Caki2 (cell line): Measurements from ENCODE around the gene STK39. TPM values are rescaled to one million over a fixed set of nuclear protein-coding genes. Genes with fewer than 3 reads are reported as not detected.
"Not testable (repeated sequence)": the region's sequence is repeated elsewhere in the genome, so short reads cannot be mapped to it uniquely, and the experiment has no call there.

Experiments used
- DNase-seq: peaks from one replicate; pipeline ENCODE4 v3.0.0-alpha.2; 2015; ENCODE audit warnings: low read depth
- in situ Hi-C: cut with HindIII; loops from 2 replicates; pipeline ENCODE4 v1.10.0; 2016; ENCODE audit warnings: low sequenced_read_pairs, low pct_unique_long_range_greater_than_20kb, mixed read lengths
- total RNA-seq: library from RNA; depleted of rRNA; stranded (reverse); fragments of >200 nt; shearing (Covaris generic); gene quantifications from 2 replicates; pipeline ENCODE4 v1.2.3, GENCODE V29; 2014; ENCODE audit warnings: low replicate concordance

Gene STK39
- total RNA-seq, 1 experiment from 2014 or later = 22.3 TPM

DNA sequence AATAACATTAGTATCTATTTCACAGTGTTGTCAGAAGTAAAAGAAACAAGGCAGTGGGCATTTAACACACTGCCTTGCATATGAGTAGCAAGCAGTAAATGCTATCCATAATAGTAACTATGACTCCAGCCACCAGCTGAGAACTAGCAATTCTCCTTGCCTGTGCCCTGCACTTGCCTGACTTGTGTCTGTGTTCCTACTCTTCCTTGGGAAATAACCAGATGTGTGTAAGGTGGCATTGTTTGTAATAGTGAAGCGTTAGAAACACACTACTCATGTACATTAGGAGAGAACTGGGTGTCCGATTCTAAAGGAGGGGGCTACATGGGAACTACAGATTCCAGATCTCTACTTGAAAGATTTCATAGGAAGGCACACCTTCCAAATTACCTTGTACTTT is 197.8 kb downstream of the STK39 start:
- DNase-seq = no peak
- in situ Hi-C loops = no loop called here

DNA sequence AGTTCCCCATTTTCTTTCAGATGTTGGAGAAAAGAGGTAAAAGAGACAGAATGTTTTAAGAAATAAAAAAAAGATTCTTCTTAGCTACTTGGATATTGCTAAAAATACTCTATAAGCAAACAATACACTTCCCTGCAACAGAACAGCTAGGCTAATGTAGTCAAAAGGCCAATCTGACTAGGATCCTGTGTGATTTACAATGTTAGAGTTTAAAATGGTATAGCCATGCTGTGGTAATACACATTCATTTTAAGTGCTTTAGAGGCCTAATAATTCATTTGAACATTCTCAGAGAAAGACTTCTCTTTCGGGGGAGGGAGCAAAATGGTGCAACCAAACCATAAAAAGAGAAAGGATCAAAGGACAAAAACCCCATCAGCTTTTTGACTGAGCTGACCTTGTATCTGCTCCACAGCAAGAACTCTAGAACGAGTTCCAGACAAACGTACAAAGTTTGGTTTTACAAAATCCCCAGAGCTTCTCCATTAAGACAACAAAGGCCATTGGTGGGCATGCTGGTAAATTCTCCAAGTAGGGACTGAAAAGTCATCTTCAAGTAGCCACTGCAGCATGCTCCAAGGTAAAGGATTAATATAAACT is 200.2 kb downstream of the STK39 start:
- in situ Hi-C loops = no loop called here
- DNase-seq = no peak

DNA sequence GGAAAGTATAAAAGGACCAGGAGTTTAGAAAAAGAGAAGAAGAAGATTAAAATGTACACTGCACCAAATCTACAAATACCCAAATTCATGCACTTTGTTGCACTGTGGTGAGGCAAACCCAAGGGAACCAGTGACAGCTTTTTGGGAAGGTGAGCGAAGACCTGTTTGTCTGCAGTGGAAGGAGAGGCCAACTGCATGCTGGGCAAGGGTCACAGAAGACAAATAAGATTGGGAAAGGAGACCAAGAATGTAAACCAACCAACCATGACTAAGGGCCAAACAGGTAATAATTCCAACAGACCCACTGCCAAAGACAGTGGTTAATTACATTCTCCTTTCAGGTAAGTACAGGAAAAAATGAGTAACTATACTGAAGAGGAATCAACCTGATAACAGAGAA is 202.8 kb downstream of the STK39 start:
- in situ Hi-C loops = no loop called here
- no peak for DNase-seq

DNA sequence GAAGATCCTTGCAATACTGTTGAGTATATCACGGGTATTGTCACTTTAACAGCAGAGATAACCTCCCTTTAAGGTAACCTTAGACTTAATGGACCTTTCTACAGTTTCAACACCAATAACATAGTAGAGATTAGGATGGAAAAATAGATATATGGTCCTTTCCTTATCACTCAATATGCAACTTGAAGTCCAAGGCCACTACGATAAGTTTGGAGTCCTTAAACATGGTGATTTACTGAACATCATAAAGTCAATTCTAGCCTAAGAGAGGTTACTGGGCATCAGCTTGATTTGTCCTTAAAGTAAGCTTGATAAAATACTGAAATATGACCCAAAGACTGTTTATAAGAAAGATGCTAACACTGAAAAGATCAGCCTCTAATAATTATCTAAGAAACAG is 203.2 kb downstream of the STK39 start:
- in situ Hi-C loops = no loop called here

DNA sequence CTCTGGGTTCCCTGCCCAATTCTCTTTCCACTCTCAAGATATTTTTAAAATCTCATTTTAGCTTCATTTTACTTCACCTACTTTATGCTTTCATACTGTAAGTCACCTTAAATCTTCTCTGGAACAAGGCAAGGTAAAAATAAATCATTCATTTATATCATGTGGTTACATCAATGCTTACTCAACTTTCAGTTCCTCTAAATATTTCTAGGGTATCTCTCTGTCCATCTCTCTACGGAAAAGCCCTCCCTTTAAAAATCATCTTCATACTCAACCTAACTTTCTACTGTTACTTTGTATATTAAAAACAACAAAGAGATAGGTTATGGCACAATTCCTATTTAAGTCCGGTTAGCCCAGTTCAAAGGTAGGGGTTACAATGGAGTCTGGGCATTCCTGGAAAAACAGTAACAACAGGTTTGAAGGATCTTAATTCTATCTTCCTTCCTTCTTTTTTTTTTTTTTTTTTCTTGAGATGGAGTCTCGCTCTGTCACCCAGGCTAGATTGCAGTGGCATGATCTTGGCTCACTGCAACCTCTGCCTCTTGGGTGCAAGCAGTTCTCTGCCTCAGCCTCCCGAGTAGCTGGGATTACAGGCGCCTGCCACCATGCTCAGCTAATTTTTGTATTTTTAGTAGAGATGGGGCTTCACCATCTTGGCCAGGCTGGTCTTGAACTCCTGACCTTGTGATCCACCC is 205.1 kb downstream of the STK39 start:
- in situ Hi-C loops = not testable (repeated sequence)

More for the DNA sequence above, 203.2 kb downstream of the STK39 start:
- no peak for DNase-seq

DNA sequence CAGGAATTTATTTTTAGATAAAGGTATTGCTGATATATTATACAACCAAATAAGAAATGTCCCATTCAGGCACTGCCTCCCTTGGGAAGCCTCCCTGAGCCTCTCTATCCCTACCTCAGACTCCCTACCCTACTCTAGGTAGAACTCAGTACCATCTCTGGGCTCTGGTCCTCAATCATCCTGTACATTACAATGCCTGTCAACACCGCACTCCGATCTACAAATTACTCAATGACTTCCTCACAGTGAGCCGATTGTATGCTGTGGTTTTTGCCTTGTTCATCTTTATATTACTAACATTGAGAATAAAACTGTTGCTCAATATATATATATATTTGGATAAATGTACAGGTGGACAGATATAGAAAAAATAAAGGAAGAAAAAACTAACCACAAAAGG is 207.5 kb downstream of the STK39 start:
- DNase-seq = no peak
- in situ Hi-C loops = no loop called here

More for the DNA sequence above, 205.1 kb downstream of the STK39 start:
- DNase-seq = not testable (repeated sequence)

DNA sequence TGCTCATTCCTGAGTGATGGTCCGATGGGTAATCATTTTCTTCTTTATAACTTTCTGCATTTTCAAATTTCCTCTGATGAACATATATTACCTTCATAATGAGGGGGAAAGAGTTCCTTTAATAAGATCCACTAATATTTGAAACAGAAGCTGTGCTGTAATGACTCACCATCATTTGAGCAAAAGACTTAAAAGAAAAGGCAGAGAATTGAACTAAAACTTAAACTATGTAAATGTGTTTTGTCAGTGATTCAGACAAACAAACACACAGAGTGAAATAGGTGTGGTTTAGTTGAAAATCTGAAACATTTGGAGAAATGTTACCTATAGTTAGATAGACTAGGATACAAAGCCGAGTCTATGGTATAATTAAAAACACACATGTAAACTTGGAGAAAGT is 209.6 kb downstream of the STK39 start:
- no peak for DNase-seq
- in situ Hi-C loops = no loop called here

DNA sequence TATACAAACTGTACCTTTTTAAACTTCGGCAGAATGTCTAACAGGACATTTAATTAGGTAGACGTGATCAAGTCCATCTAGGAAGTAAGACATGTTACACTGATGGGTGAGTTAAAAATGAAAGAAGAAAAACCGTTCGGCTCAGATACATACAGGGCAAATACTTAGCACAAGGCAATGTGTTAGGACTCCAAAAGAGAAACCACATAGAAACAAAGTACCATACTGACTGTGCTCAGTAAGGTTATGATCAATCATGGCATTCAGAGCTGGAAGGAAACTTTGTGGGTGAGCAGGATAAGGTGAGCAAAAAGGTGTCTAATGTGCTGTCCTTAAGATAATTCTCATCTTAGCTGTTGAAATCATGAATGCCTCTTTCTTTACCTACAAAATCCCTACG is 211.9 kb downstream of the STK39 start:
- in situ Hi-C loops = no loop called here
- DNase-seq = no peak

DNA sequence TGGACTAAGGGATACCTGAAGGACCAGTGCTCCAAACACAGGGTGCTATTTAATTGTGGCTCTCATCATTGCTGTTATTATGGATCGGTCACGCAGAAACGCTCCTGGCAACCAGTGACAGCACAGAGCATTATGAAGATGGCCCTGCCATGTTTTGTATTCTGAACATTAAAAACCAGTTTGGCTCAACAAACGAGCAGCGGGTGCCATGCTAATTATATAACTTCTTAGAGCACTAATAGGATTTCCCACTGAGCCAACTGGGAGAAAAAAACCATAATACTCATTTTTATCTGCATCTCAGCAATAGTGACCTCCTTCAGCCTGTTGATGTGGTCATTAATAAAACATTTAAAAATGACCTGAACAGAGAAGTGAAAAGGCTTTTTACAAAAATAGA is 212.8 kb downstream of the STK39 start:
- no peak for DNase-seq
- in situ Hi-C loops = no loop called here

DNA sequence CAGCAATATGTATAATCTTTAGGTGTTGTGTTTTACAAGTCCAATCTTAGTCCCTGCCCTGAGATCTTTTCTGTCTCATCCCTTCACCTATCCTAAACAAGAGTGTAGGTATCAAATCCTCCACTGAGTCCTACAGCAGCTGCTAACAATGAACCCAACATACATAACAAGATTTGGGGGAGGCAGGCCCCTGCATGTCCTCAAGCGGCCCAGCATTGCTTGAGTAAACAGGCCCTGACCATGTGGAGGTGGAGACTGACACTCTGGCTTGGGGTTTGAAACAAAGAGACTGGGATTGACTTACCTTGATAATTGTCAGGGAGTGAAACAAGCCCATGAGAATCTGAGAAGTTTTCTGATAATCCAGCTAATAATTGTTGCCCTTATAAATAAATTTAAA is 213.4 kb downstream of the STK39 start:
- DNase-seq = no peak
- in situ Hi-C loops = no loop called here

DNA sequence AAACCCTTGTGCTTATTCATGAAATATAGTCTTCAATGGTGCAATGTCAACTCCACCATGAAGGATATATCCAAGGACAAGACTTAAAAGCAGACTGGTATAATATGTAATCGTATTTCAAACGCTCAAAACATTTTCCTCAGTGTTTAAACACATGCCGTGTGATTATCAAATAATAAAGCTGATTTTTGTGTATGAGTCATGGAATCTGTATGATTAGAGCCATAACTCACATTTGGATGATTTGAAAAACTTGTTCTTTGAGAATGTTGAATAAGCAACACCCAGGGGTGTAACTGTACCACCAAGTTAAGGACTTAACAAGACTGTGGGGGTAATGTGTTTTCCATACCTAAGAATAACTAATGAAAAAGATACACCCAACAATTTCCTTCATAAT is 215.3 kb downstream of the STK39 start:
- in situ Hi-C loops = no loop called here
- no peak for DNase-seq

DNA sequence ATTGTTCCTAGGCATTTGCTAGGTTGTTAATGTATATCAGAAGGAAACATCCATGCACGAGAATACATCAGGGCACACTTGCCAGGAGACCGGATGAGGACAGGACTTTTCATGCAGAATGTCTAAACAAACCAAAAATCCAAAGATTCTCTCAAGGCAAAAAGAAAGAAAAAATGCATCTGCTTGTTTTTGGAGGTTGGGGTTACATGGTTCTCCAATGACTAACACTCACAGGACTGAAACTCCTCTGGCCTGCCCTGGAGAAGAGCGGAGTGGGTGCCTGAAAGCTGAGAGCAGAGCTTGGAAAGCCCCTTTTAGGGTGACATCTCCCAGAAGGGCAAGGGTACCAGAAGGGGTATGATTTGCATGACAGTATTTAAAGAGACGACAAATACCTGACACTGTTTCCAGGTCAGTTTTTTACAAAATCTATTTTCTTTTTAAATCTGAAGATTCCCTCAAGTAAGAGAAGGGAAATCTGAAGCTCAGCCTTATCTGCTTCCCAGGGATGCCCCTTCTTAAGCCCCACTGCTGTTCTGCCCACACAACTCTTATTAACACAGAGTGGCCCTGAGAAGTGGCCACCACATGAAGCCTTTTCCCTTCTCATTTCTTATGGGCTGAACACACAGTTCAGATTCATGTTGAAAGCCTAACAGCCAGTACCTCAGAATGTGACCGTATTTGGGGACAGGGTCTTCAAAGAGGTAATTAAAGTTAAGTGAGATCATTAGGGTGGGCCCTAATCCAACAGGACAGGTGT is 216.4 kb downstream of the STK39 start:
- peak; percentile 23 for DNase-seq
- in situ Hi-C loops = no loop called here

DNA sequence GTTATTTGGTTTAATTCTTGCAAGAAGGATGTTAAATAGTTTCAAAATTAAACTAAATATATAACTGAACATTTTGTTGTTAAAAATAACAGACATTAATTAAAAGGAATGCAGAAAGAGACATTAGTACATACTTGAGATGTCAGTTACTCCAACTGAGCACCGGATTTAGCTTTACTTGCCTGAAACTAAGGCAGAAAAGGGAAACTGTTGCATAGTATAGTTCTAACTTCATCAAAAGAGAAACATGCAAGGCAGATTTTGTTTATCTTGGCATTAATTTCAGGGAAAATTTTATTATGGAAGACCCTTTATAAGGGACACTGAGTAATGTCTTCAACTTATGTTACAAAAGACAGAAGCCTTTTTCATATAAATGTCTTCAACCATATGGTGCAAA is 218.3 kb downstream of the STK39 start:
- in situ Hi-C loops = no loop called here
- DNase-seq = no peak

DNA sequence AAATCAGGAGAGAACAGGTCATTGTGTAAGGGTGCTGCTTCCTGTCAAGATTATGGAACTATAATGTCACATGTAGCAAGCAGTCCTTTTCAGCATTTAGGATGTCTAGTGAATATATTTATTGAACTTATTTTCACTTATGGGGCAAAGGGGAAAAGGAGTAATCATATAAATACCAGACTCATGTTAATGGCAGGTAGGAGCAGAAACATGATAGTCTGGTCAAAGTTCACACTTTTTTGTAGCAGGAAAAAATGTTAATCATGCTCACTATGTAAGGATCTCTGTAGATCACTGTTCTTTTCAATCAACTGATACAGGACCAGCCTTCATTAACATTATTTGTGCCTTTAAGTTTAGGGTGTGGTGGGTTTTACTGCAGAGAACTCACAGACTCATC is 219.0 kb downstream of the STK39 start:
- in situ Hi-C loops = no loop called here
- DNase-seq = no peak

DNA sequence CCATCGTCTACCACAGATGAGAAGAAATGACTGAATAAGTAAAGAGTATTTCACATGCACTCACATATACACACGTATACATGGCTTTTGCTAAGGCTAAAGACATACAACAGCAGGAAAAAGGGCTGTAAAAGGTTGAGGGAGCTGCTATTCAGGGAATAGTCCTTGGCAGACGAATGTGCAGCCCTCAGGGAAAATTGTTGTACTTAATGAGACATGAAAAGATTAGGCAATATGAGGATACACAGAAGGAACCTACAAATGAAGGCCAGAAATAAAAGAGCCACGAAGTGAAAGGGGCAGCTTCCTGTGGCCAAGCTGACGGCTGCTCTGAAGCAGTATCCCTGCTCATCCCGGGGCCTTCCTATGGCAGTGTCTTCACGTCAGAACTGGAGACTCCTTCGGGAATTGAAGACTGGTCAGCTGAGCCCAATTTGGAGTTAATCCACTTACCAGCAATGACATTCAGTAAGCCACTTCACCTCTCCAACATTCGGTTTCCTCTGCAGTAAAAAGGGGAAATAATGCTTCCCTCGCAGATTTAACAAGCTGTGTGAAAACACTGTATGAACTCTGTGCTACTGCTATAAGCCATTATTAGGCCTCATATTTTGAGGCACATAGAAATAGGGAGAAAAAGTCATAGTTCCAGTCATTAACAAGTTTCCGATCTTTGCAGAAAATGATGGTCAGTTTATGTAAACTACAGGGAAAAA is 221.8 kb downstream of the STK39 start:
- DNase-seq = no peak
- in situ Hi-C loops = no loop called here

DNA sequence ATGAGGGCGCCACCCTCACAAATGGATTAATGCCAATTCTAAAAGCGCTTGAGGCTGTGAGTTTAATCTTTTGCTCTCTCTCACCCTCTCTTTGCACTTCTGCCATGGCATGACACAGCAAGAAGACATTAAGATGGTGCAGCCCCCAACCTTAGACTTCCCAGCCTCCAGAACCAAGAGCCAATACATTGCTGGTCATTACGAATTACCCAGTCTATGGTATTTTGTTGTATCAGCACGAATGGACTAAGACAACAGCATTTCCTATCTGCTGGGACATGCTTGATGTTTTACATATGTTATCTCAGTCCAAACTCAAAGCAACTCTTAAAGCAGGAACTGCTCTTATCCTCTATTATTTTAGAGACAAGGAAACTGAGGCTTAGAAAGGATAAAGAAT is 222.9 kb downstream of the STK39 start:
- no peak for DNase-seq
- in situ Hi-C loops = no loop called here

DNA sequence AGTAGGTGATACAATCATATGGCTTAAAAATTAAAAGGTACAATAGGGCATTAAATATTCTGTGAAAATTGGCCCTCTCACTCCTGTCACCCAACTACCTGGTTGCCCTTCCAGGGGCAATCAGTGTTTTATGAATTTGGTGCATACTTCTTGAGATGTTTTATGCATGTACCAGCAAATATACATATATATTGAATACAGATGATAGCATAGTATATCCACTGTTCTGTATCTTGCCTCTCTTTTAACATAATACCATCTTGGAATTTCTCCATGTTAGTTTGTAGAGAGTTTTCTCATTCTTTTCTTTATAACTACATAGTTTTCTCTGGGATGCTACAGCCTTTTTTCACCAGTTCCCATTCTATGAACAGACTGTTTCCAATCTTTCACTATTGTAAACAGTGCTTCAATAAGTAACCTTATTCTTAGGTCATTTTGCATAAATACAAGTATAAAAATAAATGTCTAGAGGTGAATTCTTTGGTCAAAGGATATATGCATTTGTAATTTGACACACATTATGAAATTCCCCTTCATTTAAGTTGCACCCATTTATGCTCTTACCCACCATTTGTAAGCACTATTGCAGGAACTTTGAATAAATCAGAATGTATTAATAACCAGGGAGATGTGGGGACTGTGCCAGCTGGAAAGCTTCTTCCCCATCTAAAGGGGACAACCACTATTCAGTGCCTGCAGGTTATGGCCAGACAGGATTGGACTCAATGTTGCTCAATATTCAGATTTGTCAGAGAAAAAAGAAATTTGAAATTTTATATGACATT is 225.4 kb downstream of the STK39 start:
- DNase-seq = no peak
- in situ Hi-C loops = no loop called here

DNA sequence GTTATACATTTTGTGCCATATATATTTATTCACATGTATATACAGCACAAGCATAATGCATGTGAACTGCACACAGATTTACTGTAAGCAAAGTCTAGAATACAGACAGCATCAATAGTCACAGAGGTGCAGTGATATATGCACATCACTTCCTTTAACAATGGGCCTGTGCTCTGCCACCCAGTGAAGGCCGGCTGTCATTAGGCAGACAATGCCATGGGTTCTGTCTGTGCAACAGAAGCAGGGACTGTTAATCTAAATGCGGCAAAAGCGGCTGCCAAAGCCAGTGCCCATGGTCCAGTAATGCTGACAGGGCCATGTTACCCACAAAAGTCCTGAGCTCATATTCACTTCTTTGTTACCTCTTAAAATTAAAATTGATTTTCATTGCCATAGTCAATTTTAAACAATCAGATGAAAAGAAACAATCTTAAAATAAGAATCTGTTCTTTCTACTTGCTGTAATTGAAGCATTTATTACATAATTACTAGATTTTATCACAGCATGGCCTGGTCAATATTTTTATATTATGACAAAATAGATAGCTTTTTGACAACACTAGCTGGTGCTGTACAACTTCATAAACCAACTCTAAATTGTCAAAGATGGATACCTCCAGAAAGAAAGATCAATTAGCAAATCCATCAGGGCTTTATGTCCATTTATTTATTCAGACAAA is 232.0 kb downstream of the STK39 start:
- no peak for DNase-seq
- in situ Hi-C loops = no loop called here
